ENCODE data around the gene SIN3B.

SIN3B gene

DNA sequence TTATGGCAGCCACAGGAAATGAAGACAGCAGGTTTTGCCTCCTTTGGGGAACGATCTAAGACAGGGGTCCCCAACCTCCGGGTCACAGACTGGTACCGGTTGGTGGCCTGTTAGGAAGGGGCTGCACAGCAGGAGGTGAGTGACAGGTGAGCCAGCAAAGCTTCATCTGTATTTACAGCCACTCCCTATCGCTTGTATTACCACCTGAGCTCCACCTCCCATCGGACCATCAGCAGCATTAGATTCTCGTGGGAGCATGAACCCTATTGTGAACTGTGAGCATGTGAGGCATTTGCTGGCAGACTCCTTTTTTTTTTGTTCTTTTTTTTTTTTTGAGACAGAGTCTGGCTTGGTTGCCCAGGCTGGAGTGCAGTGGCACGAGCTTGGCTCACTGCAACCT, 81.8 kb downstream of the SIN3B start:
- DNase-seq (ENCODE audit: low spot score): no peak

DNA sequence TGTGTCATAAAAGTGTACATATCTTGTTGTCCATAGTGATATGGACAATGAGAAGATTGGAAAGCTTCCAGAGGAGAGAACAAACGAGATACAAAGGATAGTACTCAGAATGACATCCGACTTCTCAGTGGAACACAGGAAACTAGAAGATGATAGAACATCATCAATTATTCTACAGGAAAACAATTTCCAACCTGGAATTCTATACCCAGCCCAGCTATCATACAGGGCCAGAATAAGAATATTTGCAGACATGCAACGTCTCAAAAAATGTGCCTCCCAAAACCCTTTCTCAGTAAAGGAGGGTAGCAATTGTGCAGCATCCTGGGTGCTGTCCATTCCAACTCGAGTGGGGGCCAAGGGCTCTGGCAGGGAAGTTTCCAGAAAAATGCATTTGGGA, 83.6 kb downstream of the SIN3B start:
- DNase-seq (ENCODE audit: low spot score): no peak

DNA sequence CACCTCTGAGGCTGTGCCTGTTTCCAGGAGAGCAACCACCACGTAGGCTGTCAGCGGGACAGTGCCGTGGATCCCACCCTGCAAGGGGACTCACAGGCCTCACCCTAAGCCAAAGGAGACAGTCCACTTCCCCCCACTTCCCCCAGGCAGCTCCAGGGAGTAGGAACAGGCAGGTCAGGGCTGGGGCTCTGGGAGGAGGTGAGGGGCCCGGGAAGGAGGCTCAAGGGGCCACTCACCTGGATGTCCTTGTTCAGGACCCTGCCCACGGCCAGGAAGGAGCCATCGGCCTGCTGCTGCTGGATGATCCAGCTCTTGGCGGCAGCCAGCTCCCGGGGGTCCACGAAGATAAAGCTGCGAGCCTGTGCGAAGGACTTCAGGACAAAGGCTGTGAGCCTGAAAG, 85.2 kb downstream of the SIN3B start:
- DNase-seq (ENCODE audit: low spot score): no peak

DNA sequence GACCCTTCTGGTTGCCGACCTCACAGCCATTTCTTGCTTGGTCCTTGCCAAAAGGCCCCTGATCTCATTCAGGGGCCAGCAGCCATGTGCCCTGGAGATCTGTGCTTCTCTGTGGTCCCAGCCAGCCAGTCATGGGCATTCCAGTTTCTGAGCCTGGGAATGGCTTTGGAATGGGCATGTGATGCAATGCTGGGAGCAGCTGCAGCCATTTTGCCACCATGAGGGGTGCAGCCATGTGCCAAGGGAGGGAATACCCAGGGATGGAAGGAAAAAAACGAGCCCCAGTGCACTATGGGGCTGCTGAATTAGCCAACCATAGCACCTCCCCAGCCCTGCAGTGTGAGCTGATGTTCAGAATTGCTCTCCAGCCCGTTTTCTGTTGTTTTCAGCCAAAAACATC, 85.9 kb downstream of the SIN3B start:
- no peak for DNase-seq (ENCODE audit: low spot score)

DNA sequence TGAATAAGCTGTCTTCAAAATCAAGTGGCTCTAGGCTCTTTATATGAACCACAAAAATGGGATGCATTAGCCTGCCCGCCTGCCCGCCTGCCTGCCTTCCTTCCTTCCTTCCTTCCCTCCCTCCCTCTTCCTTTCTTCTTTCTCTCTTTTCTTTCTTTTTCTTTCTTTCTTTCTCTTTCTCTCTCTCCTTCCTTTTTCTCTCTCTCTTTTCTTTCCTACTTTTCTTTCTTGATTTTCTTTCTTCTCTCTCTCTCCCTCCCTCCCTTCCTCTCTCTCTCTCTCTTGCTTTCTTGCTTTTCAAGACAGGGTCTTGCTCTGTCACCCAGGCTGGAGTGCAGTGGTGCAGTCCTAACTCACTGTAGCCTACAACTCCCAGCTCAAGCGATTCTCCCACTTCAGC, 86.5 kb downstream of the SIN3B start:
- no peak for DNase-seq (ENCODE audit: low spot score)

DNA sequence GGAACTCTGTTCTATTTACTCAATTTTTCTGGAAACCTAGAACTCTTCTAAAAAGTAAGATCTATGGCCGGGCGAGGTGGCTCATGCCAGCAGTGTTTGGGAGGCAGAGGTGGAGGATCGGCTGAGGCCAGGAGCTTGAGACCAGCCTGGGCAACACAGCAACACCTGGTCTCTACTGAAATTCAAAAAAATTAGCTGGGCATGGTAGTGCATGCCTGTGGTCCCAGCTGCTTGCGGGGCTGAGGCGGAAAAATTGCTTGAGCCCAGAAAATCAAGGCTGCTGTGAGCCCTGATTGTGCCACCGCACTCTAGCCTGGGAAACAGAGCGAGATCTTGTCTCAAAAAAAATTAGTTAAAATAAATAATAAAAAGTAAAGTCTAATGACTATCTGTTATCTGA, 88.2 kb downstream of the SIN3B start:
- DNase-seq (ENCODE audit: low spot score): no peak

DNA sequence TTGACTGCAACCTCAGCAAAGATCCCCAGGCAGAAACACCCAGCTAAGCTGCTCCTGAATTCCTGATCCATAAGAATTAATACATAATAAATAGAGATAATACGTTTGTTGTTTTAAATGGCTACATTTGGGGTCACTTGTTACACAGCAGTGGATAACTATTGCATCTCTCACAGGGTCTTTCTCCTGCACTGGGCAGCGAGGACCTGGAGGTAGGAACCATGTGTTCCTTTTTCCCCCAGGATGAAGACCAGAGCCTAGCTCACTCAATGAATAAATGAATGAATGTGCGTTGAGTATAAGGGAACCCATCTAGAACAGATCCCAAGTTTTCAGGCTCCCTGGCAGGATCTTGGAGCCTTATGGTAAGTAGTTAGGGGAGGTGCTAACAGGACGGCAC, 90.3 kb downstream of the SIN3B start:
- no peak for DNase-seq (ENCODE audit: low spot score)

DNA sequence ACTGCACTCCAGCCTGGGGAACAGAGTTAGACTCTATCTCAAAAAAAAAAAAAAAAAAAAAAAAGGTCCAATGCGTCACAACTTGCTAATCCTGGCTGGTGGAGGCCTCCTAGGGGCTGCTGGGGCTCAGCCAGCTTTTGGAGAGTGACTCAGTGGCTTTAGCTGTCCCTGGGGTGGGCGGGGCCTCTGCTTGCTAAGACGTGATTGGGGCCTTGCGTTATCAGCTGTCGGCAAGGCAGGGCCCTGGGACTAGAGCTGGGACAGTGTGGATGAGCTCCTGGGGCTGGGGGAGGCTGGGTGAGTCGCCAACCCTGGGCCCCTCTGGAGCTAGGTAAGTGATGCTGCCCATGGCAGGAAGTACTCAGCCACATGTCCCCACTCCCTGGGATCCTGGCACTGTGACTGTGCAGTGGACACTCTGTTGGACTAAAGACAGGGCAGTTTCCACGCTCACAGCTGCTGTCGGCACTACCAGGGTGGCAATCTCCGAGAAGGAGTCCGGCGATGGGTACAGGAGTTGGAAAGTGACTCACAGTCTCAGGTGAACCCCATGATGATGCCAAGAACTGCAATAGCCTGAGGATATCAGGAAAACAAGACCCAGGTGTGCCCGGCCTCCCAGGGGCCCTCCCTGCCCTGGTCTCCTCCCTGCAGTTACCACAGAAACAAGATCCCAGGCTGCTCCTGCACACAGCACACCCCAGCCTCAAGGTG, 91.8 kb downstream of the SIN3B start:
- no peak for DNase-seq (ENCODE audit: low spot score)

DNA sequence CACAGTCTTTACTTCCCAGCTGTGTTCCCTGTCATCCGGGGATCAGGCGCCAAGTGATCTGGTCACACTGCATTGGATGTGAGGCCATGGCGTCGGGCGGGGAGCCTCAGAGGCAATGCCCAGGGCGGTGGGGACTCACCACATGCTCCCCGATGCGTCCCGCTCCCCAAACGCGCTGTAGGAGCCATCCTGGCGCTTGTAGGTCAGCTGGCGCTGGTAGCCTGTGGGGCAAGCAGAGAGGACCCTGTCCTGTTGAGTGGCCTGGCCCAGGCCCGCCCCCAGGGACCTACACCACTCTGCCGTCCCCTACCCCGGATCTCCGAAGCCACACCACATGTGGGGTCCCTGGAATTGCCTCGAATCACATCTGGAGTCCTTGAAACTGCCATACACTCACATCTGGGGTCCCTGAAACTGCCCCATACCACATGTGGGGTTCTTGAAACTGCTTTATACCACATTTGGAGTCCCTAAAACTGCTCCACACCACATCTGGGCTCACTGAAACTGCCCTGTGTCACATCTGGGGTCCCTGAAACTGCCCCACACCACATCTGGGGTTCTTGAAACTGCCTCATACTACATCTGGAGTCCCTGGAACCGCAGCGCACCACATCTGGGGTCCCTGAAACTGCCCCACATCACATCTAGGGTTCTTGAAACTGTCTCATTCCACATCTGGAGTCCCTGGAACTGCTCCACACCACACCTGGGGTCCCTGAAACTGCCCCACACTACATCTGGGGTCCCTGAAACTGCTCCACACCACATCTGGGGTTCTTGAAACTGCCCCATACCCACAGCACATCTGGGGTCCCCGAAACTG, 92.8 kb downstream of the SIN3B start:
- DNase-seq (ENCODE audit: low spot score): no peak

DNA sequence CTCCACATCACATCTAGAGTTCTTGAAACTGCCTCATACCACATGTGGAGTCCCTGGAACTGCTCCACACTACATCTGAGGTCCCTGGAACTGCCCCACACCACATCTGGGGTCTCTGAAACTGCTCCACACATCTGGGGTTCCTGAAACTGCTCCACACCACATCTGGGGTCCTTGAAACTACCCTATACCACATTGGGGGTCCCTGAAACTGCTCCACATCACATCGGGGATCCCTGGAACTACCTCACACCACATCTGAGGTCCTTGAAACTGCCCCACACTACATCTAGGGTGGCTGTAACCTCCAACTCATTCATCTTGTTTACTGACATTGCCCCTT, 93.4 kb downstream of the SIN3B start:
- DNase-seq (ENCODE audit: low spot score): no peak

DNA sequence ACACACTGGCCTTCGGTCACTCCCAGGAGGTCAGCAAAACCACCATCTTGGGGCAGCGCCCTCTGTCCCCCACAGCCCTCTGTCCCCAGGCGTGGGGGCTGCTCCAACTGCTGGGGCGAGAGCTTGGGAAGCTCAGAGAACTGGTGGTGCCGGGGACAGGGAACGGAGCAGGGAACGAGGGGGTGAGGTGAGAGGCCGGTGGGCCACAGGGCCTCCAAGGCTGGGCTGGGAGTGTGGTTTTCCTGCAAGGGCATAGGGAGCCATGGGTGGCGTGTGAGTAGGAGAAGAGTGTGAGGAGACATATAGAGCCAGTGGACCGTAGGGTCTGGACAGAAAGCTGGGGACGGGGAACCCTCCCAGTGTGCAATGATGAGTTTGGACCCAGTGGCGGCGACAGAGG, 93.8 kb downstream of the SIN3B start:
- DNase-seq (ENCODE audit: low spot score): no peak

DNA sequence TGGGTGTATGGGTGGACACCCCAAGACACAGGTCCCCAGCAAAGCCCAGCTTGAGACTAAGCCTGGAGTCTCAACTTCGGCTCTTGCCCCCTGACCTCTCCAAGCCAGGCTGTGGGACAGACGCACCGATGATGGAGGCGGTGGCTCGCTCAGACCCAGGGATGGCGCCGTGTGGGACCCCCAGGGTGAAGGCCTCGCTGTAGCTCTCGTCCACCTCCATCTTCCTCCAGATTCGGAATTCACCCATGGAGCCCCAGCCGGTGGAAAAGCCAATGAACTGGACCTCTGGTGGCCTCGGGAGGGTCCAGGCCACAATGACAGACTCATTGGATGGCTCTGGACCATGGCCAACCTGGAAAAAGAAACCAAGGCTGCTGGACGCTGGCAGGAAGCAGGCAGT, 98.7 kb downstream of the SIN3B start:
- no peak for DNase-seq (ENCODE audit: low spot score)

DNA sequence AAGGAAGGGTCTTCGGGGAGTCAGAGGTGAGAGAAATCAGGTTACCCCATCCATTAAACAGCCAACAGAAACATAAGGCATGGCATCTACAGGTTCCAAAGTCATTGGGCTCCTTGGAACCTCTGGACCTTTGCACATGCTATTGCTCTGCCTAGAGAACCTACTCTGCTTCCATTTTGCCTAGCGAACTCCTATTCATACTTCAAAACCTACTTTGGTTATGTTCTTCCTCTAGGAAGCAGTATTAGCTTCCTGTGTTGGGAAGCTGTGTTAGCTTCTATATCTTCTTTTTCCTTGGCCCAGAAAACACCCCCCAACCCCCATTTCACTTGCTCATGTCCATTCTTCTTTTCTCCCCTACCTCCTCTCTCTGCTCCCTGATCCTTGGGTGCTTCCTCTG, 99.2 kb downstream of the SIN3B start:
- DNase-seq (ENCODE audit: low spot score): no peak

DNA sequence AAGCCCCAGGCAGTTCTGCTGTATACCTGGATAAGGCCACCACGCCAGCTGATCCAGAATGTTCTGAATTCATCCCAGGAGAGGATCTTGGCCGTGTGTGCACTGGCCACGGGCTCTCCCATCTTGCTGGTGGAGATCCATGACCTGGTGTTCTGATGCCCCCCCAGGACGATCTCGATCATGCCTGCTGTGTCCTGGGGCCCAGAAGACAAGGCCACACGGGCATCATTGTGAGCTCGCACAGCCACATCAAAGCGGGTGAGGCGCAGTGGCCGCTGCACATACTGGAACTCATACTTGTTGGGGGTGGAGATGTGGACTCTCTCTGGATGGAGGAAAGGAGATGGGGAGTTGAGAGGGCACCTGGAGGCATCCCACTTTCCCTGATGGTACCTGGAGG, 99.7 kb downstream of the SIN3B start:
- DNase-seq (ENCODE audit: low spot score): no peak
